Measurements from ENCODE around the gene MRGPRF.
"Not testable (repeated sequence)": the region's sequence is repeated elsewhere in the genome, so short reads cannot be mapped to it uniquely, and the experiment has no call there.

Gene MRGPRF

DNA sequence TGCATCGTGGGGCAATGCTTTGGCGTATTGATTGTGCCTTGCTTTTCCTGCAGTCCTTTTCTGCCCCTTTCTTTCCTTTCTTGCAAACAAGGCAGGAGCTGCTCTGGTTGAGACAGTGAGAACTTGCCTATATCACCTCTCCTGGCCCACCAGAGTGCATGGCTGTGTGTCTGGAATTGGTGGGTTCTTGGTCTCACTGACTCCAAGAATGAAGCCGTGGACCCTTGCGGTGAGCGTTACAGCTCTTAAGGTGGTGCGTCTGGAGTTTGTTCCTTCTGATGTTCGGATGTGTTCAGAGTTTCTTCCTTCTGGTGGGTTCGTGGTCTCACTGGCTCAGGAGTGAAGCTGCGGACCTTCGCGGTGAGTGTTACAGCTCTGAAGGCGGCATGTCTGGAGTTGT lies 39.3 kb downstream of the MRGPRF start:
- no CpG with 5 or more reads among the region's 12 CpGs for WGBS (ENCODE audit: insufficient coverage, insufficient read length)

DNA sequence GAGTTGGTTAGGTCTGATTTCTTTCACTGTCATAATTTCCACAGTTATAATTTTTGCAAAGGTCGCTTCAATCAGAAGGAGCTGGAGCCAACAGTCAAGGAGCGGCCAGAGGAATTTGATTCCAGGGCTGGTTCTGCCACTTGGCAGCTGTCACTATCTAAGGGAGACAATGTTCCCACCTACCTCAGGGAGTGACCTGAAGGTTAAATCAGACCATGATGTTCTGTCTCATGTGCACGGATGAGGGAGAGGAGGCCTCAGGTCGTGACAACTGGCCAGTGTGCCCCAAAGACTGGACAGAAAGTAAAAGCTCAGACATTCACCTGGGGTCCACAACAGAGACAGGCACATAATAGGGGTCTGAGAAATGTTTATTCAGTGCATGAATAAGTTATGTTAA lies 39.8 kb downstream of the MRGPRF start:
- Histone ChIP-seq H3K9me3 (ENCODE audit: control insufficient read depth, insufficient read depth, low read length) (peaks cover 2% of the 10 kb centered on the region; the same call in 1 of the 2 replicates), H3K4me1 (ENCODE audit: control insufficient read depth, insufficient read depth, low read length) (no peaks in the 10 kb centered on the region), H3K27ac (ENCODE audit: low read length) (no peak overlapping the region), H3K27me3 (ENCODE audit: control insufficient read depth, insufficient read depth, low read length) (peaks cover 2% of the 10 kb centered on the region; the same call in 1 of the 2 replicates), H3K4me3 (ENCODE audit: low read length) (no peak overlapping the region), H3K36me3 (ENCODE audit: control insufficient read depth, insufficient read depth, low read length) (no peaks in the 10 kb centered on the region)
- no CpG with 5 or more reads among the region's 4 CpGs for WGBS (ENCODE audit: insufficient coverage, insufficient read length)
- no peak for DNase-seq (ENCODE audit: low read depth, low spot score)

More for the DNA sequence above, 39.3 kb downstream of the MRGPRF start:
- H3K9me3 ChIP-seq (ENCODE audit: control insufficient read depth, insufficient read depth, low read length); H3K27ac ChIP-seq (ENCODE audit: low read length); DNase-seq (ENCODE audit: low read depth, low spot score); H3K27me3 ChIP-seq (ENCODE audit: control insufficient read depth, insufficient read depth, low read length); H3K4me3 ChIP-seq (ENCODE audit: low read length); H3K4me1 ChIP-seq (ENCODE audit: control insufficient read depth, insufficient read depth, low read length); H3K36me3 ChIP-seq (ENCODE audit: control insufficient read depth, insufficient read depth, low read length): not testable (repeated sequence)

DNA sequence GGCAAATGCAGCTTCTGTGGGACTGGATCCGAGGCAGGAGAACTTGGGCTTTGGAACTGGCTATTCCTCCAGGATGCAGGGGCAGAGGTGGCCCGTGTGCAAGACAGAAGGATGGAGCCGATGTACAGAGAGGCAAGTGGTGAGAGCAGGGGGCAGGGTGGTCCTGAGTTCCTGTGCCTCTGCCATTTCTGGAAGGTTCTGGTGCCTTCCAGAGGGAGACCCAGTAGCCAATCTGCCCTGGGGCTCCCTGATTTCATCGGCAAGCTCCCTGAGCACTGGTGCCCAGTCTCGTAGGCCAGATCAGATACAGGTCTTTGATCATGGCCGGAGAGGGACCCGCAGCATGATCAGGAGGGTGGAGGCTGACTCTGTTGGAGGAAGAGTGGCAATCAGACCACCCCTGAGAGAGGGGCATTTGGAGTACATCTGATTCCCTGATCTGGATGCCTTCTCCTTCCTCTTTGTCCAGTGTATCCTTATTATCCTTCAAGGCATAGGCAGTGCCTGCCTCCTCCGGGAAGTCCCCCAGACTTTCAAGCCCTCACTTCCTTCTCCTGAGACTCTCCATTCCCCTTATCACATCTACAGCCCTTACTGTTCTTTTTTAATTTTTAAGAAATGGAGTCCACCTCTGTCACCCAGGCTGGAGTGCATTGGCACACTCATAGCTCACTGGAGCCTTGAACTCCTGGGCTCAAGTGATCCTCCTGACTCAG lies 42.0 kb downstream of the MRGPRF start:
- no peak overlapping the region for H3K27ac ChIP-seq (ENCODE audit: low read length)
- H3K9me3 ChIP-seq (ENCODE audit: control insufficient read depth, insufficient read depth, low read length), result peaks cover 2% of the 10 kb centered on the region; the same call in 1 of the 2 replicates
- no peak for DNase-seq (ENCODE audit: low read depth, low spot score)
- no peak overlapping the region for H3K4me3 ChIP-seq (ENCODE audit: low read length)
- no CpG with 5 or more reads among the region's 8 CpGs for WGBS (ENCODE audit: insufficient coverage, insufficient read length)
- H3K27me3 ChIP-seq (ENCODE audit: control insufficient read depth, insufficient read depth, low read length), result no peaks in the 10 kb centered on the region
- no peaks in the 10 kb centered on the region for H3K36me3 ChIP-seq (ENCODE audit: control insufficient read depth, insufficient read depth, low read length)
- H3K4me1 ChIP-seq (ENCODE audit: control insufficient read depth, insufficient read depth, low read length), result no peaks in the 10 kb centered on the region

DNA sequence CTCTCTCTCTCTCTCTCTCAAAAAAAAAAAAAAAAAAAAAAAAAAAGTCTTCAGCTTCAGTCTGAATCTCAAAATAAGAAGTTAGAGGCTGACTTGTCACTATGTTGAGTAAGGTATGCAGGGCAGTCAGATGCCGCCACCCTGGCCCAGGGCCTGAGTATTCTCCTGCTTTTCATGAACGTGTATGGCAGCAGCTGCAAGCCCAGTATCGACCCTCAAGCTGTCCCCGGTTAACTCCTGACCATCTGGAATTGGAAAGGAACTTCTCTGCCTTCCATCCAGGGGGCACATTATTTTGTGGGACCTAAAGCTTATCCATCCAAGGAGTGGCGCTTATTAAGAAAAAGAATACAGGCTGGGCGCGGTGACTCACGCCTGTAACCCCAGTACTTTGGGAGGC lies 43.7 kb downstream of the MRGPRF start:
- no CpG with 5 or more reads among the region's 8 CpGs for WGBS (ENCODE audit: insufficient coverage, insufficient read length)
- Histone ChIP-seq H3K36me3 (ENCODE audit: control insufficient read depth, insufficient read depth, low read length) (no peaks in the 10 kb centered on the region), H3K27me3 (ENCODE audit: control insufficient read depth, insufficient read depth, low read length) (no peaks in the 10 kb centered on the region), H3K27ac (ENCODE audit: low read length) (no peak overlapping the region), H3K9me3 (ENCODE audit: control insufficient read depth, insufficient read depth, low read length) (no peaks in the 10 kb centered on the region; the same call in 1 of the 2 replicates), H3K4me1 (ENCODE audit: control insufficient read depth, insufficient read depth, low read length) (no peaks in the 10 kb centered on the region), H3K4me3 (ENCODE audit: low read length) (no peak overlapping the region)
- DNase-seq (ENCODE audit: low read depth, low spot score), result no peak

DNA sequence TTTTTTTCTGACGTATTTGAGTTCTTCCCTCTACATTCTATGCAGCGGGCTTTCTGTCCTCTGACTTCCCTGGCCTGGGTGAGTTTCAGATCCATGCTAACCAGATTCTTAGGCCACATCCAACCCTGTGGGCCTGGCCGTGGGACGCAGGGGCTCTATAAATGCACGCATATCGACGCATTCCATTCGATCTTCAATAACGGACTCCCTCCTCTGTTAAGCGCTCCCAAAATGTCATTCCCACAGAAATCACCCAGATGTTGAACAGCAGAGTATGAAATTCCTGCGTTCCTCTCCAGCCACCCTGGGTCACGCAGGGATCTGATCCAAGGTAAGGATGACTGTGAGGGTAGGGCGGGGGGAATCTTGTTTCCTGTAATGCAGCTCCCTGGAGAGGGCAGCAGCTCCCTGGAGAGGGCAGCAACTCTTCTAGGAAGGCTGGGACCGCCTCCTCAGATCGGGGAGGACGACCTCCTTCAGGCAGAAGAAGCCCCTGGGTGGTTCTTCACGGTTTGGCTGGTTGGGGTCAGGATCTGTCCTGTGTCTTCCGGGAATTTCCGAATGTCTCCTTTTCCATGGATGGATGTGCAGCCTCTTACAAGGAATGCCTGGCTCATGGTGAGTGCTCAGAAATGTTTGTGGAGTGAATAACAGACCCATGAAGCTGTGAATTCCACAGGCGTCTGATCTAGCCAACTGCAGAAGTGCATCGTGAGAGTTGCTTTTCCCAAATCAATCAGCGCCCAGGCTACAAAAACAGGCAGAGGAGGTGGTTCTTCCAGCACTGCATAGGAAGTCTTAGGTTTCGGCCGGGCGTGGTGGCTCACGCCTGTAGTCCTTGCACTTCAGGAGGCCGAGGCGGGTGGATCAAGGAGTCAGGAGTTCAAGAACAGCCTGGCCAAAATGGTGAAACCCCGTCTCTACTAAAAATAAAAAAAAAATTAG lies 44.5 kb downstream of the MRGPRF start:
- WGBS (ENCODE audit: insufficient coverage, insufficient read length), result no CpG with 5 or more reads among the region's 29 CpGs
- no peak overlapping the region for H3K4me3 ChIP-seq (ENCODE audit: low read length)
- H3K4me1 ChIP-seq (ENCODE audit: control insufficient read depth, insufficient read depth, low read length), result no peaks in the 10 kb centered on the region
- no peak for DNase-seq (ENCODE audit: low read depth, low spot score)
- no peak overlapping the region for H3K27ac ChIP-seq (ENCODE audit: low read length)
- no peaks in the 10 kb centered on the region for H3K36me3 ChIP-seq (ENCODE audit: control insufficient read depth, insufficient read depth, low read length)
- H3K27me3 ChIP-seq (ENCODE audit: control insufficient read depth, insufficient read depth, low read length), result no peaks in the 10 kb centered on the region
- no peaks in the 10 kb centered on the region for H3K9me3 ChIP-seq (ENCODE audit: control insufficient read depth, insufficient read depth, low read length)

DNA sequence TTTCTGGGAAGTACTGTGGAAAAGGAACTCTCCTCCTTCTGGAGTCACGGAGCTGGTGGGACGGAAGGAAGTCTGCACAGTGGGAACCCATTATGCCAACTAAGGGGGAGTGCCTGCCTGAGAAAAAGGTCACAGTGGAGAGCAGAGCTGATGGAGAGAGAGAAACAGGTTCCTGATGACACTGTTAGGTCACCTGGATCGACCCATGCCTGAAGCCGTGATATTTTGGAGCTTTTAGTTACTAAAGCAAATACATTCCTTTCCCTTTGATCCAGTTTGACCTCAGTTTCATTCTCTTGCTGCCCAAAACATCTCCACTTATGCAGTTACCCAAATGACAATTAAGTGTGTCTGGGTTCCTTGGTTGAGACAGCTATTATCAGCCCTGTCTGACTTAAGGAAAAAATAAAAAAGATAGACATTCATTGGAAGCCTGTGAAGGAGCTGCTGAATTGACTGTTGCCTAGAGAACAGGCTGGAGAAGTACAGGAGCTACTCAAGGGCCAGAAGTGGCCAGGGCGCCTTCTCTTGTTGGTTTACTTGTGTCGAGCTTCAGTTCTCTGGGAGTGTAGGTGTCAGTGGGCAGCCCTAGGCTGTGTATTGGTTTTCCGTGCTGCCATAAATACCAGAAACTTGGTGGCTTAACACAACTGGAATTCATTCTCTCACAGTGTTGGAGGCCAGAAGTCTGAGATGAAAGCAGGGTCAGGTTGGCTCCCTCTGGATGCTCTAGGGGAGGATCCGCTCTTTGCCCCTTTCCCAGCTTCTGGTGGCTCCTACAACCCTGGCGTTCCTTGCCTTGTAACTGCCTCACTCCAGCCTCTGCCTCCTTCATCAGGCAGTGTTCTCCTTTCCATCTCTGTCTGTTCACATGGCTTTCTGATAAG lies 45.9 kb downstream of the MRGPRF start:
- no peak for DNase-seq (ENCODE audit: low read depth, low spot score)
- no peaks in the 10 kb centered on the region for H3K4me1 ChIP-seq (ENCODE audit: control insufficient read depth, insufficient read depth, low read length)
- H3K4me3 ChIP-seq (ENCODE audit: low read length), result no peak overlapping the region
- H3K36me3 ChIP-seq (ENCODE audit: control insufficient read depth, insufficient read depth, low read length), result no peaks in the 10 kb centered on the region
- no peak overlapping the region for H3K27ac ChIP-seq (ENCODE audit: low read length)
- H3K27me3 ChIP-seq (ENCODE audit: control insufficient read depth, insufficient read depth, low read length), result no peaks in the 10 kb centered on the region
- H3K9me3 ChIP-seq (ENCODE audit: control insufficient read depth, insufficient read depth, low read length), result no peaks in the 10 kb centered on the region
- no CpG with 5 or more reads among the region's 9 CpGs for WGBS (ENCODE audit: insufficient coverage, insufficient read length)

DNA sequence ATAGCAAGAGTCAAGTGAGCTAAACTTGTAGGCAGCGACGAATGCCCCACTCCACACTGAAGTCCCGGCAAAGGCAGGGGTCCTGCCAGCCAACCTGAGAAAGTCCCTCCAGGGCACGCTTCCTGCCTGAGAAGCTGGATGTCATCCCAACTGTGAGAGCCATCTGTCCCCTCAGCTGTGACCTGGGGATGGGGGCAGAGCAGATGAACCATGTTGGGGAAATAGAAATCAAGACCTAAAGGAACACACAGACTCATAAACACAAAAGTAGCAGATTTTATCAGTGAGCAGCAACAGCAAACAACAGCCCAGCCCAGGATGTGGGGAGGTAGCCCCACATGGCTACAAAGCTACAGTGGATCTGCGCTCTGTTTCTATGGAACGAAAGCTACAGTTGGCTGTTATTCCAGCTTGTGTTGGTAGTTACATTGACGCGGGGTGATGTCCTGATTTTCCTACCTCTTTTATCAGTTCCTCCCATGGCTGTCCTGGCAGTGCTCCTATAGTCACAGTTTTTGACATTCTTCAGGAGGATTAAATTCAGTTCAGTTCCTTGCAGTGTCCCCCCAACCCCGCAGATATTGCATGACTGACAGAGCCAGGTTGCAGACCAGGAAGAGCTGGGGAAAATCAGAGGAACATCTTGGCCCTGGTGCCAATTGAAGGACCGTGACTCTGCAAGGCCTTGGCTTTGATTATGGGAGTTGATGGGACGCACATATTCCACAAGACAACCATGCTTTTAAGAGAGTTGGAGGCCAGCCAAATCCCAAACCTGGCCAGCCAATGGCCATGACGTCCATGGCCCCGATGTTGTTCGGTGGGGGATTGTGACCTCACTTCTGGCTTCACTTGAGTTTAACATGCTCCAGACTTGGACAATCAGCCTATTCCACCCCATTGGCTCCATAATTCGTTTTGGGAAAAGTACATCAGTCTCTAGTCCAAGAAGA lies 46.9 kb downstream of the MRGPRF start:
- no CpG with 5 or more reads among the region's 15 CpGs for WGBS (ENCODE audit: insufficient coverage, insufficient read length)
- no peaks in the 10 kb centered on the region for H3K9me3 ChIP-seq (ENCODE audit: control insufficient read depth, insufficient read depth, low read length)

DNA sequence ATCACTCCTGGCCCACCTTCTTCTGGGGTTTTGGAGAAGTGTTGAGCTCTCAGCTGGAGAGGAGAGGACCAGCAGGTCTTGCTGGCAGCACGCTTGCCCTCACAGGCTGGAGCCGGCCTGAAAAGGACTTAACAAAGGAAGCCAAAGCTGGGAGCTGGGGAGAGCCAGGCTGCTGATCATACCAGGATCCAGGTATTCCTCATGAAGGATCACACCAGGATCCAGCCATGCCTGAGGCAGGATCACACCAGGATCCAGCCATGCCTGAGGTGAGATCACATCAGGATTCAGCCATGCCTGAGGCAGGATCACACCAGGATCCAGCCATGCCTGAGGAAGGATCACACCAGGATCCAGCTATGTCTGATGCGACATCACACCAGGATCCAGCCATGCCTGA lies 49.3 kb downstream of the MRGPRF start:
- H3K36me3 ChIP-seq (ENCODE audit: control insufficient read depth, insufficient read depth, low read length), result no peaks in the 10 kb centered on the region
- no peak for DNase-seq (ENCODE audit: low read depth, low spot score)
- no peaks in the 10 kb centered on the region for H3K9me3 ChIP-seq (ENCODE audit: control insufficient read depth, insufficient read depth, low read length)
- H3K27me3 ChIP-seq (ENCODE audit: control insufficient read depth, insufficient read depth, low read length), result no peaks in the 10 kb centered on the region
- WGBS (ENCODE audit: insufficient coverage, insufficient read length), result no CpG with 5 or more reads among the region's 3 CpGs
- H3K4me3 ChIP-seq (ENCODE audit: low read length), result no peak overlapping the region
- no peak overlapping the region for H3K27ac ChIP-seq (ENCODE audit: low read length)
- no peaks in the 10 kb centered on the region for H3K4me1 ChIP-seq (ENCODE audit: control insufficient read depth, insufficient read depth, low read length)

More for the DNA sequence above, 46.9 kb downstream of the MRGPRF start:
- no peak for DNase-seq (ENCODE audit: low read depth, low spot score)
- no peaks in the 10 kb centered on the region for H3K36me3 ChIP-seq (ENCODE audit: control insufficient read depth, insufficient read depth, low read length)
- no peak overlapping the region for H3K27ac ChIP-seq (ENCODE audit: low read length)
- no peaks in the 10 kb centered on the region for H3K27me3 ChIP-seq (ENCODE audit: control insufficient read depth, insufficient read depth, low read length)
- H3K4me1 ChIP-seq (ENCODE audit: control insufficient read depth, insufficient read depth, low read length), result no peaks in the 10 kb centered on the region
- H3K4me3 ChIP-seq (ENCODE audit: low read length), result no peak overlapping the region

DNA sequence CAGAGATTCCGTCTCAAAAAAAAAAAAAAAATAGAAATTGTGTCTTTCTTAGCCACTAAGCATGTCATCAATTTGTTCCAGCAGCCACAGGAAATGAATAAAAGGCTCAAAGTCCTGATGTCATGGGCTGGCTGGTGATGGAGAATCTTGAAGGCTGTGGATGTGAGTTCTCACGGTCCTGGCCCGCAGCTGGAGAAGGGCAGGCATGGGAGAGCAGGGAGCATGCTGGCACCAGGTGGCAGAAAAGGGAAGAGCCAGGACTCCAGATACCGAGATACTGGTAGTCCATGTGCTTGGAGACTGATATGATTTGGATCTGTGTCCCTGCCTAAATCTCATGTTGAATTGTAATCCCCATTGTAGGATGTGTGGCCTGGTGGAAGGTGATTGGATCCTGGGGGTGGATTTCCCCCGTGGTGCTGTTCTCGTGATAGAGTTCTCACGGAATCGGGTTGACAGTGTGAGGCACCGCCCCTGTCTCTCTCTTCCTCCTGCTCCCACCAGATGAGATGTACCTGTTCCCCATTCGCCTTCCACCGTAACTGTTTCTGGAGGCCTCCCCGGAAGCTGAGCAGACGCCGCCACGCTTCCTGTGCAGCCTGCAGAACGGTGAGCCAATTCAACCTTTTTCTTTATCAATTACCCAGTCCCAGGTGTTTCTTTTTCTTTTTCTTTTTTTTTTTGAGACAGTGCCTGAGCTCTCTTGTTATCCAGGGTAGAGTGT lies 50.4 kb downstream of the MRGPRF start:
- no peak overlapping the region for H3K4me3 ChIP-seq (ENCODE audit: low read length)
- H3K27ac ChIP-seq (ENCODE audit: low read length), result no peak overlapping the region
- H3K27me3 ChIP-seq (ENCODE audit: control insufficient read depth, insufficient read depth, low read length), result no peaks in the 10 kb centered on the region
- no peaks in the 10 kb centered on the region for H3K4me1 ChIP-seq (ENCODE audit: control insufficient read depth, insufficient read depth, low read length)
- no CpG with 5 or more reads among the region's 16 CpGs for WGBS (ENCODE audit: insufficient coverage, insufficient read length)
- no peaks in the 10 kb centered on the region for H3K36me3 ChIP-seq (ENCODE audit: control insufficient read depth, insufficient read depth, low read length)
- H3K9me3 ChIP-seq (ENCODE audit: control insufficient read depth, insufficient read depth, low read length), result no peaks in the 10 kb centered on the region
- no peak for DNase-seq (ENCODE audit: low read depth, low spot score)

Measured in iPS DF 6.9 (cell line).